ENCODE data around the gene METTL16. TPM values are rescaled to one million over a fixed set of nuclear protein-coding genes. Genes with fewer than 3 reads are reported as not detected.
A peak's percentile ranks its signal among the peaks of the same experiment; 100 is the strongest.

The METTL16 gene
- total RNA-seq, 2 experiments from 2014 or later: 55.7 to 58.0 TPM

DNA sequence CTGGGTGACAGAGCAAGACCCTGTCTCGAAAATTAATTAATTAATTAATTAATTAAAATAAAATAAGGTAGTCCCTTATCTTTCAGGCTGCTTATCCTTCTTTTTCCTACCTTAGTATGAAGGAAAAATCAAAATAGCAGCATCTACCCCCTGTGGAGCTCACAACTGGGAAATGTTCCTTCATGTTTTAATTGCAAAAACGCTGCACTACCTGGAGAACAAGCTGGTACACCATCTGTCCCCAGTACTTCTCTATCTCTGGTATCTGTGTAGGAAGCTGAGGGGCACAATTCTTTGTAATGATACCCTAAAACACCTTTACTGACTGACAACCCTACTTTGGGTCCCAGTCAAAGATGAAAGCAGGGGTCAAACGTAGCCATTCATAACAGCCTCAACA is 55.7 kb downstream of the METTL16 start:
- no peaks in the 10 kb centered on the region for H3K9me3 Mint-ChIP-seq
- CTCF ChIA-PET: no interaction called here
- POLR2A ChIA-PET: no interaction called here
- no peak for DNase-seq
- no peaks in the 10 kb centered on the region for H3K27me3 Mint-ChIP-seq
- no peak overlapping the region for H3K27ac Mint-ChIP-seq
- no peaks in the 10 kb centered on the region for H3K9me3 ChIP-seq (ENCODE audit: control insufficient read depth in 1 of 2, insufficient read depth in 1 of 2, low read length in 2 of 2)
- TF ChIP-seq, protein P1, sequence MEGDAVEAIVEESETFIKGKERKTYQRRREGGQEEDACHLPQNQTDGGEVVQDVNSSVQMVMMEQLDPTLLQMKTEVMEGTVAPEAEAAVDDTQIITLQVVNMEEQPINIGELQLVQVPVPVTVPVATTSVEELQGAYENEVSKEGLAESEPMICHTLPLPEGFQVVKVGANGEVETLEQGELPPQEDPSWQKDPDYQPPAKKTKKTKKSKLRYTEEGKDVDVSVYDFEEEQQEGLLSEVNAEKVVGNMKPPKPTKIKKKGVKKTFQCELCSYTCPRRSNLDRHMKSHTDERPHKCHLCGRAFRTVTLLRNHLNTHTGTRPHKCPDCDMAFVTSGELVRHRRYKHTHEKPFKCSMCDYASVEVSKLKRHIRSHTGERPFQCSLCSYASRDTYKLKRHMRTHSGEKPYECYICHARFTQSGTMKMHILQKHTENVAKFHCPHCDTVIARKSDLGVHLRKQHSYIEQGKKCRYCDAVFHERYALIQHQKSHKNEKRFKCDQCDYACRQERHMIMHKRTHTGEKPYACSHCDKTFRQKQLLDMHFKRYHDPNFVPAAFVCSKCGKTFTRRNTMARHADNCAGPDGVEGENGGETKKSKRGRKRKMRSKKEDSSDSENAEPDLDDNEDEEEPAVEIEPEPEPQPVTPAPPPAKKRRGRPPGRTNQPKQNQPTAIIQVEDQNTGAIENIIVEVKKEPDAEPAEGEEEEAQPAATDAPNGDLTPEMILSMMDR (IDR thresholded peaks at IDR 0.05): no peak
- no peak for ATAC-seq (ENCODE audit: poor library complexity)
- no peak overlapping the region for H3K4me3 ChIP-seq (ENCODE audit: low read length)
- peaks cover 72% of the 10 kb centered on the region for H3K36me3 Mint-ChIP-seq (ENCODE audit: low read depth)
- H3K27me3 ChIP-seq (ENCODE audit: control insufficient read depth in 1 of 2, insufficient read depth in 2 of 2, low read length in 2 of 2): no peaks in the 10 kb centered on the region
- H3K4me1 Mint-ChIP-seq (ENCODE audit: low read depth): no peaks in the 10 kb centered on the region
- H3K27ac ChIP-seq (ENCODE audit: low read depth in 1 of 2, low read length in 2 of 2): no peak overlapping the region
- H3K4me1 ChIP-seq (ENCODE audit: insufficient read depth, low read length): no peaks in the 10 kb centered on the region
- peaks cover 31% of the 10 kb centered on the region for H3K36me3 ChIP-seq (ENCODE audit: insufficient read depth, low read length)
- H3K4me3 Mint-ChIP-seq: no peak overlapping the region
- intact Hi-C loops (cut with DNase I, micrococcal nuclease): no loop called here

DNA sequence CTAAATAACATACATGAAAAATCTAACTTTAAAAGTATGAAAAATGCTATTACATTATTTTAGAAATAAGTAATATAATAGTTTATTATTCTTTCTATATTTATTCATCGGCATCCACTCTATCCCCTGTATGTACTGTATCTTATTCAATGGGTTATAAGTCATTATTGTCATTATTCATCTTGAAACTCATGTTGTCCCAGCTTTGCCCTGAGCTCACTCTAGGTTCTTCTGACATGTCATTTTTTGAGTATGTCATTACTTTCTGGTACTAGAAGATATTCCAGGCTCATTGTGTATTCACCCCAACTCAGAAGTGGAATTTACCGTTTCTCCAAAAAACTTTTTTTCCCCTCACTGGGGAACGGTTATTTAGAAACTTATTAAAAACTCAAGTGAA is 57.8 kb downstream of the METTL16 start:
- no peak overlapping the region for H3K27ac ChIP-seq (ENCODE audit: low read depth in 1 of 2, low read length in 2 of 2)
- ATAC-seq (ENCODE audit: poor library complexity) (no peak), DNase-seq (no peak)
- no peaks in the 10 kb centered on the region for H3K4me1 ChIP-seq (ENCODE audit: insufficient read depth, low read length)
- Mint-ChIP-seq H3K36me3 (ENCODE audit: low read depth) (peaks cover 64% of the 10 kb centered on the region), H3K27ac (no peak overlapping the region), H3K4me3 (no peak overlapping the region), H3K4me1 (ENCODE audit: low read depth) (peaks cover 5% of the 10 kb centered on the region), H3K27me3 (no peaks in the 10 kb centered on the region), H3K9me3 (no peaks in the 10 kb centered on the region)
- no peak overlapping the region for H3K4me3 ChIP-seq (ENCODE audit: low read length)
- TF ChIP-seq, protein P1 (IDR thresholded peaks at IDR 0.05): no peak
- no peaks in the 10 kb centered on the region for H3K27me3 ChIP-seq (ENCODE audit: control insufficient read depth in 1 of 2, insufficient read depth in 2 of 2, low read length in 2 of 2)
- ChIA-PET CTCF (no interaction called here), POLR2A (no interaction called here)
- H3K9me3 ChIP-seq (ENCODE audit: control insufficient read depth in 1 of 2, insufficient read depth in 1 of 2, low read length in 2 of 2): no peaks in the 10 kb centered on the region
- peaks cover 20% of the 10 kb centered on the region for H3K36me3 ChIP-seq (ENCODE audit: insufficient read depth, low read length)
- intact Hi-C loops (cut with DNase I, micrococcal nuclease): no loop called here

GRCh38 chr17:2453325-2453724 is 58.4 kb downstream of the METTL16 start:
- H3K36me3 ChIP-seq (ENCODE audit: insufficient read depth, low read length): peaks cover 20% of the 10 kb centered on the region
- Mint-ChIP-seq H3K4me3 (no peak overlapping the region), H3K9me3 (no peaks in the 10 kb centered on the region), H3K27ac (peak overlapping the region; percentile 44), H3K36me3 (ENCODE audit: low read depth) (peaks cover 59% of the 10 kb centered on the region), H3K4me1 (ENCODE audit: low read depth) (peaks cover 5% of the 10 kb centered on the region), H3K27me3 (no peaks in the 10 kb centered on the region)
- ChIA-PET POLR2A (no interaction called here), CTCF (no interaction called here)
- DNase-seq: no peak
- no peaks in the 10 kb centered on the region for H3K9me3 ChIP-seq (ENCODE audit: control insufficient read depth in 1 of 2, insufficient read depth in 1 of 2, low read length in 2 of 2)
- H3K4me1 ChIP-seq (ENCODE audit: insufficient read depth, low read length): no peaks in the 10 kb centered on the region
- TF ChIP-seq, protein P1 (IDR thresholded peaks at IDR 0.05): no peak
- H3K27me3 ChIP-seq (ENCODE audit: control insufficient read depth in 1 of 2, insufficient read depth in 2 of 2, low read length in 2 of 2): no peaks in the 10 kb centered on the region
- no peak overlapping the region for H3K27ac ChIP-seq (ENCODE audit: low read depth in 1 of 2, low read length in 2 of 2)
- ATAC-seq (ENCODE audit: poor library complexity): no peak
- no peak overlapping the region for H3K4me3 ChIP-seq (ENCODE audit: low read length)
- intact Hi-C loops (cut with DNase I, micrococcal nuclease): no loop called here
